NCI-H2196 treated with DMSO at 0.1 percent for 48 hours (cell line): ENCODE data around the gene CD36.

ENCODE experiments used
- DNase-seq: peaks from one replicate; lab custom pipeline; 2025; ENCODE audit not compliant: unreplicated experiment; lab: John Stamatoyannopoulos, UW

CD36 gene

DNA sequence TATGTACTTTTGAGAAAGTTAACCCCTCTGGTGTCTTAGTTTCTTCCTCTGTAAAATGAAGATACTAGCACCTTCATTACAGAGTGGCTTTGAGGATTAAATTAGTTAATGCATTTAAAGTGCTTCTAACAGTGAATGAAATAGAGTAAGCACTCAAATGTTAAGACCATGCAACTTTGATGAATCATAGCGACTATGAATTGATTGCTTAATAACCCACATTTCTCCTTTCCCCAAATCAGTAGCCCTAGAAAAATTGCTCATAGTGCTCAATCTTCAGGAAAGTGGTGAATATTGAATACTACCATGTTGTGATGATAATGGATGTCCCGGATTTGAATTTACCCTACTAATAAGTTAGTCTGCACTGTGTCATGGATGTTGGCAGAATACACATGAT, 48.1 kb downstream of the CD36 start:
- DNase-seq, result no peak

DNA sequence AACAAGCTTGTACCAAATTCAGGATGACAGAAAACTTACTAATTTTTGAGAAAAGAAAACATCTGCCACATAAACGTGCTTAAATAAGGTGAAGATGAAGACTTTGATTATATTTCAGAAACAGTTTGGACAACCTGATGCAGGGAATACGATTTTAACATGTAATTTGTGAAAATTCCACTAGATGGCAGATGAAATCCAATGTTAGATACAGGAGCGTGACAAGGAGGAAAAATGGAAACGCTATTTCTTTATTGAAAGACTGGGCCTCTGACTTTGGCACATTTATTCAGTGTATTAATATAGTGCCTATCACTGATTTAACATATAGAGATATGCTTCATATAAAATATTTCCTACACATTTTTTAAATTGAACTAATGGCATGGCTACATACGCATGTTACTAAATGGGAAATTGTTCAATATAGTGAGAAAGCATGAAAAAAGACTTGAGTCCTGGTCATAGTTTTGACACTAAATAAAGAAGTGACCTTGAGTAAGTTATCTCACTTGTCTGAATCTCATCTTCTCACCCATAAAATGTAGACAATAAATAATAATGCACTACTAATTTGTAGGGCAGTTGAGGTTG, 60.7 kb downstream of the CD36 start:
- DNase-seq, result no peak

DNA sequence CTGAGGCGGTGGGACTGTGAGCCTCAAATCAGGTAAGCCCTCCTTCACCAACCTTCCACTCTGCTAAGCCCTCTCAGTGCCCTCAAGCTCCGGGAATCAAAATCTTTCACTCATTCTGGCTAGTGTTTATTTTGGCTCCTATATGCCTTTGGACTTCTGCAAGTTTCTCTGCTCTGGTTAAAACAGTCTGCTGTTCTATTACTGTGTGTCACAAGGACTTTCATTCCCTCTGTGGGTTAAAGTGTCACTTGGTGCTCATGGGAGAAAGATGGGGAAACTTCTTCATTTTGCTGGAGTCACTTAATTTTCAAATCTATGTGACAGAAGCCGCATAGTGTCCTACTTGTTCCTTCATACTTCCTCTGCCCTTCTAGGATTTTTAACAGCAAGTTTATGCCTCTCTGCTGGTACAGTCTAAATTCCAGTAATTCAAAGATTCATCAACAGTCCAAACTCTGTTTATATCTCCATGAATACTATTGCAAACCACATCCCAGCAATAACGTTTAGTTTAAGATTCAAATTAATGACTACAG, 61.3 kb downstream of the CD36 start:
- DNase-seq, result no peak

DNA sequence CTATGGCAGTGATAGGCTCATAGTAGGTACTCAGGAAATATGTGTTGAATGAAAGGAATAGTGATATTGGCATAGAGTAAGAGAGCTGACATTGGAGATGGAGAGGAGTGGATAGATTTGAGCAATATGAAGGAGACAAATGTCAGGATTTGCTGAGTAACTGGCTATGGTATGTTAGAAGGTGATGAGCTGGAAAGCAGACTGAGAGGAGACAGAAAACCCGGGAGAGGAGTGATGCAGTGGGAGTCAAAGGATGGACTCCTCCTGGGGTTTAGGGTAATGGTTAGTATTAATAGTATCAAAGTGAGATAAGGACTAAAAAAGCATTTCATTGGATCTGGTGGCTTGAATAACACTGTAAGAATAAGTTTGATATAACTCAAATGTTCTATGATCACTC, 64.8 kb downstream of the CD36 start:
- DNase-seq, result no peak

DNA sequence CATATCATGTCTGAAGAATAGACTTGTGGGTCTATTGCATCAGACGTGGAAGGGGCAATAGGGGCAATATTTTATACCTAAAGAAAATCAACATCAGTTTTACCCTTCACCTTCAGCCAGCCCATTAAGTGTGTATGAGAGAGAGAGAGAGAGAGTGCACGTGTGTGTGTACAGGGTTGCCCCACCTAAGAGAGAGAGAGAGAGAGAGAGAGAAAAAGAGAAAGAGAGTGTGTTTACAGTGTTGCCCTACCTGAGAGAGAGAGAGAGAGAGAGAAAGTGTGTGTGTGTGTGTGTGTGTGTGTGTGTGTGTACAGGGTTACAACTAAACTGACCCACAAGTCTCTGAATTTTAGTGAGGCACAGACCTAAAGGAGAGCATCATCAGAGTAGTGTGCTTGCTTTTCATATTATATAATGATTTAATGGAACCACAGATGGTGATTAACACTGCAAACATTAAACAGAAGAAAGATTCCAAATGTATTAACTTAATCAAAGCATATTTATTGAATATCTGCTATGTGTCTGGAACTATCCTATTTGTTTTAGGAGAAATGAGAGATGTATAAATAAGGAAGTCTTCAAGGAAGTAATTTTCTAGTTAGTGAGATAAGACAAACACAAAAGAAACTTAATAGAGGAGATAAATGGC, 66.8 kb downstream of the CD36 start:
- DNase-seq, result no peak

DNA sequence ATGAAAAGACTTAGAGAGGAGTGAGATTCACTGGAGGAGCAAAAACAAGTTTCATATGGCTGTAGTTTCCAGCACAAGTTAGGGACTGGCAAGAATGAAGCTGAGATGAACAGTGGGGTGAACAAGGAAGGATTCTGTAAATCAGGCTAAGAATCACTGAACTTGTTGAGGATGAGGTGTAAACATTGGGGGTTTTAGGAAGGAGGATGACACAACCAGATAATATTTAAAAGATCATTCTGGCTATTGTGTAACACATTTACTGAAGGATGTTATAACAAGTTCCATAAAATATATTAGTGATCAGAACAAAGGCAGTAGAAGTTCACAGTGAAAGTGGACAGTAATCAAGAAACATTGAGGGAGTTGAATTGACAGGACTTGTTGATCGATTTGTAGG, 68.9 kb downstream of the CD36 start:
- no peak for DNase-seq

DNA sequence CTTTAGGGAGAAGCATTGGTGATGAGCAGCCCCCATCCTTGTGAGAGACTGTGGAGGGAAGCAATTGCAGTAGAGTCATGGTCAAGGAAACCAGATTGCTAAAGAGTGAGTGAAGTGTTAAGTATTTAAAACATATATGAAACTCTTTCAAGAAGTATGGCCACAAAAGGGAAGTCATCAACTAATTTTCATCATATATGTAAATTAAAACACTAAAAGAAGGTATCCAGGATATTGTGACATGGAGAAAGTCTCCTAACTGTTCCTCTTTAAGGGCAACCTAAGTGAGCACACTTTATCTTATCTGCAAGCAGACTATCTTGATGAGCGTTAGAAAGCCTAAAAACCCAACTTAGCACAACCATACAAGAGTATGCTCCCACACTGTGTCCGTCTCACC, 69.7 kb downstream of the CD36 start:
- DNase-seq, result no peak

DNA sequence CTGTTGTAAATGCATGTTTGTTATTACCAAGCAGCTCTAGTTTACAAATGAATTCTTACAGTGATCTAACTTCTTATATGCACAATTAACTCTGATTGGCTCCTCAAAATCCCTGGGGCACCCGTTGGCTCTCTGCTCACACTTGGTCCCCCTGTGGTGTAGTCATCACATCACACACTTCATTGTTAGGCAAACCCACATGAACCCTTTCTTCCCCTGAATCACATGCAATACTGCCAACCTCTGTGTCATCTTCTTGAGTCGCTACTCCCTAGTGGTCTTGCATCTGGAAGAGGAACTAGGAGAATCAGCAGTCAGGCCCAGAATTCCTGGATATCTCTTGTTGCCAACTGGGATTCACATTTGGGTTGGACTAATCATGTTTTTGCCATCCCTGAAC, 73.1 kb downstream of the CD36 start:
- no peak for DNase-seq

DNA sequence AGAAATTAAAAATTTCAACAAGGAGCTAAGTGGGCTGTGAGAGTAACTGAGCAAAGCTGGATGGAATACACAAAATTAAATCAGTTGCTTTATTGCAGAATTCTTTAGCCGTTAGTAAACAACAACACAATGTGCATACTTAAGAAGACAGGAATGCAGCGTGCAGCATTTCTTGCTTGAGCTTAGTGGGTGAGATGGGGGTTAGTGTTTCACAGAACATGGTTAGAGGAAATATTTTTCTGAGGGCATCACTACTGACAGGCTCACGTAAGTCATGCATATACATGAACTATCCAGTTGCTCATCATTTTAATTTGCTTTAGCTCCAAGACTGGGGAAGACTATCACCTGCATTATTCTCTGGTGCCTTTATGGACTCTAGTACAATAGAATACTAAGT, 80.8 kb downstream of the CD36 start:
- DNase-seq, result no peak

DNA sequence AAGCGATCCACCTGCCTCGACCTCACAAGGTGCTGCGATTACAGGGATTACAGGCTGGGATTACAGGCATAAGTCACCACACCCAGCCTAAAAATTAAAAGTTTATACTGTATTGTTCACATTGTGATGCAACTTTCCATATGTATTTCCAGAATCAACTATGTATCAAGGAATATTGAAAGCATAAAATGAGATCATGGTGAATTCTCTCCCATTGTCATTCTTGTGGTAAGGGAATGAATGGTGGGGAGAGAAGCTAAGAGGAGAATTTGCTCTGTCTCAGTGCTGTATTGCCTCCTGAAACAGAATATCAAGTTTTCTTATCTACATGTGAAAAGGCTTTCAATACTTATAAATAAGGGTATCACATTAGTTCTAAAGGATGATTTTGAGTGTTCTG, 81.7 kb downstream of the CD36 start:
- no peak for DNase-seq

DNA sequence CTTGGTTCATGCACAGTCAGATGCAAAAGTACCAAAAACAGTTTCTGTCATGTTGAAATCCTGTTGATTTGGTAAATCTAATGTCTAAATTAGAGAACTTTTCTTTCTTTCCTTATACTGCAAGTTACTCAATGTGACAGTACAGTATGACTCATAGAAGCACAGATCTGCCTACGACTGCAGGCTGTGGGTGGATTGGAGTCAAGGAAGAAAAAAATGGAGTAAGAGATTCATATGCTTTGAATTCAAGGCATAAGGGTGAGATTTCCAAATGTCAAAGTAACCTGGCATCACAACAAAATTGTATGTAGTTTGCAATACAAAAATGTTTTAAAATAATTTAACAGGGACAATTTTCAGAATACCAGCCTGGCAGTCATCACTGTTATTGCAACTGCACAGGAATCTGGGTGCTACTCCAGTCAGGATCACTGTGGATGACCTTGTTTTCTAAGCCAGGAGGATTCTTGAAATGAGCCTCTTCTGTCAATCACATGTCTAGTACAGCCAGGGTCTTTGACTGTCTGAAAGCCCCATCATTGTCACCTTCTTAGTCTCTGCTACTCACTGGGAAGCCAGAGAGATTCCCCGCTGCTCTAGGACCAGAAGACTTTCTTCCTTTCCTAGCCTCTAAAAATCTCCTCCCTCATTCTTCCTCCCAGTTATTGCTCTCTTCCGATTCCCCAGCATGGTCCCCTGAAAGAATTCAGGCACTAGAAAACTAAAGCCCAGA, 83.6 kb downstream of the CD36 start:
- no peak for DNase-seq

DNA sequence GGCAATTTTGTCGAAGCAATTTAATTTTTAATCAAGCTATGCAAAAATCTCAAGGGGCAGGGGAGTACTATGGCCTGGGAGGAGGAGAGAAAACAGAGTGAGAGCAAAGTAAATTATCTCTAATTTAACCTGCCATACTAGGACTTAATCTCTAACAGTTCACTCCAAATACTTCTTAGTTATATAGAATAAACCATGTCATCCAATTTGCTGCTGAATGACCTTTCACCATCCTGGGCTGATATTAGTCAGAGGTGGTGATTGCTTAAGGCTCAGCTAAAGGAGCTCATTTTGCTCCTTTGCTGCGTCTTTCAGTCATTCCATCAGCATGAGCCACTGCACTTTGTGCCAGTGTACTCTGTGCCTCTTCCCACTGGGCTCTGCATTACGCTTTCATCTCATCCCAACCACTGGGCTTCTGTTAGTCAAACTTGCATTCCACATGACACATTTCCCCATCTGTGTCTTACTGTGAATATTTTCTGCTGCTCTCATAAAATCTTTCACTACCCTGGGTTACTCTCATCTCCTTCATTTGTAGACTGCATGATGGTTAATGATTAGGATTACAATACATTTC, 84.3 kb downstream of the CD36 start:
- no peak for DNase-seq

DNA sequence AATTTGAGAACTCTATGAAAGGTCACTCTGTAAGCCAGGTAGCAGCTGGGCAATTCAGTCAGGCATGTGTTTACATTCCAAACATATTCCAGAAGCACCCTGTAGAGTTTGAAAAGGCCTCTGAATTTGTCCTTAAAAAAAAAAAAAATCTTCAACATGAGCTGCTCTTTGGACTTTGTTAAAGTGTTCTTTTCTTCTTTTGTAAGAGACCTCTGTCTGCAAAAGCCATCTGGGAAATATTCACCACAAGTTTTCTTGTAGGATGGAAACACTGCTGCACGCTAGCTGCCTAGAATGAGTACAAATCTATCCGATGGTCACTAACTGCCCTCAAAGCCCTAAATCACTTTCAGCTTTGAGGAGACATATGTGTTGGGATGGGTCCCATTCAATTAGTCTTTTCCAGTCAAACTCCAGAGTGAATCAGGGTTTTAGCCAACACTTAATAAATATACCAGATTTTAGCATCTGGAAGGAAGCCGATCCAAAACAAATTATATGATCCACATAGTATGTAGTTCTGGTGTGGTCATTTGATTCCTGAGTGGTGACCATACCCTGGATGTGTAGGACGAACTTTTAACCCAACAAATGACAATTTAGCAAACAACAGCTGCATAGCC, 85.9 kb downstream of the CD36 start:
- no peak for DNase-seq

DNA sequence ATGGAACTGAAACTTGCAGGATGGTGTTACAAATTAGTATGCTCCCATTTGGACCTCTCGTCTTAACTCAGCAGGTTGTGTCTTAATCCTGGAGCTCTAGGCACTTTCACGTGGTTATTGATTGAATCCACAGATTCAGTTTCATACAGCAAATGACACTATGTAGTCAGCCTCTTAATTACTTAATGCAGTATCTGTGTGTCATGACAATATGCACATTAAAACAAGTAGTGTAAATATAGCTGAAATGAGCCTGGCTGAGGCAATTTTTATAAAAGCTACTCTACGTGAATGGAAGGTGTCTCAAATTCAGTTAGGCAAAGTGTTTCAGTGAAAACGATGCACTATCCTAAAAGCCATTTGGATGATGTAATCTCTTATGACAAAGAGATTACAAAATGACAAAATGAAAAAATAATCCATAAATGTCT, 86.8 kb downstream of the CD36 start:
- no peak for DNase-seq
